Heart left ventricle (tissue), 13 donors: ENCODE data around the gene MYO6.
"Not testable (repeated sequence)": the region's sequence is repeated elsewhere in the genome, so short reads cannot be mapped to it uniquely, and the experiment has no call there.

Source experiments
- POLR2A ChIP-seq, 2 donors: fragments of 450-650 bp; IDR thresholded peaks; one replicate each; pipeline ENCODE4 v1.6.1; 2017; ENCODE audit warnings: antibody characterized with exemption in 2 of 2, mild to moderate bottlenecking in 2 of 2, moderate library complexity in 2 of 2
- TF ChIP-seq, protein P1 (sequence below), 12 donors: fragments of 200-600 bp; sonication (generic) in 4 of 12; IDR thresholded peaks; one replicate each; pipeline versions ENCODE4 v1.5.0 to v1.8.0; 2018 to 2022; ENCODE audit warnings: antibody characterized with exemption in 12 of 12, mild to moderate bottlenecking in 5 of 12
- donor health status: ischemic (EF 13 %, LVEDD 7.1; RV severe dilation, severe dysfunction).
- donor health status: DM: no; HTN: yes; CAD: no.
- donor health status: DM: no; HTN: no; CAD: no.
- donor health status: ischemic (EF 25% LVEDD 6.9; RV normal size, moderate dysfunction).
- donor health status: ischemic (EF 25% LVEDD 5.7; RV mildly dilated, moderate dysfunction).
- donor health status: ischemic (EF 35%, LVEDD 5.7; RV mildly dilated, moderate dysfunction).
- donor health status: nonischemic (EF 11% LVEDD 7.7; RV severe dilation, severe dysfunction).
- donor health status: DM: yes; HTN: yes; CAD: no.
- donor health status: PGD.
- donor health status: ischemic (EF 29% LVEDD 5.4; RV normal size, mild dysfunction).
- donor health status: nonischemic (EF 23%, LVEDD 6.1; RV moderate dilation, normal function).

- TF ChIP-seq, protein P1, sequence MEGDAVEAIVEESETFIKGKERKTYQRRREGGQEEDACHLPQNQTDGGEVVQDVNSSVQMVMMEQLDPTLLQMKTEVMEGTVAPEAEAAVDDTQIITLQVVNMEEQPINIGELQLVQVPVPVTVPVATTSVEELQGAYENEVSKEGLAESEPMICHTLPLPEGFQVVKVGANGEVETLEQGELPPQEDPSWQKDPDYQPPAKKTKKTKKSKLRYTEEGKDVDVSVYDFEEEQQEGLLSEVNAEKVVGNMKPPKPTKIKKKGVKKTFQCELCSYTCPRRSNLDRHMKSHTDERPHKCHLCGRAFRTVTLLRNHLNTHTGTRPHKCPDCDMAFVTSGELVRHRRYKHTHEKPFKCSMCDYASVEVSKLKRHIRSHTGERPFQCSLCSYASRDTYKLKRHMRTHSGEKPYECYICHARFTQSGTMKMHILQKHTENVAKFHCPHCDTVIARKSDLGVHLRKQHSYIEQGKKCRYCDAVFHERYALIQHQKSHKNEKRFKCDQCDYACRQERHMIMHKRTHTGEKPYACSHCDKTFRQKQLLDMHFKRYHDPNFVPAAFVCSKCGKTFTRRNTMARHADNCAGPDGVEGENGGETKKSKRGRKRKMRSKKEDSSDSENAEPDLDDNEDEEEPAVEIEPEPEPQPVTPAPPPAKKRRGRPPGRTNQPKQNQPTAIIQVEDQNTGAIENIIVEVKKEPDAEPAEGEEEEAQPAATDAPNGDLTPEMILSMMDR (IDR thresholded peaks at IDR 0.05), result not testable (repeated sequence)
- TF ChIP-seq POLR2A (IDR thresholded peaks at IDR 0.05), result not testable (repeated sequence)
Measured at GRCh38 chr6:75905129-75905528, 156.1 kb downstream of the MYO6 start.
